Activated CD4-positive, alpha-beta T cell treated with anti-CD3 and anti-CD28 coated beads for 4 hours (primary cell): ENCODE results near the gene AURKA.
"Not testable (repeated sequence)": the region's sequence is repeated elsewhere in the genome, so short reads cannot be mapped to it uniquely, and the experiment has no call there.

Source experiments
- DNase-seq, 2 donors: peaks; one replicate each; pipeline ENCODE4 v3.0.0-alpha.2; 2020

Gene AURKA

GRCh38 chr20:56420940-56421688 is 29.1 kb upstream of the AURKA start:
- no peak for DNase-seq

- no peak for DNase-seq
Measured at GRCh38 chr20:56420028-56420427, 28.0 kb upstream of the AURKA start.

DNA sequence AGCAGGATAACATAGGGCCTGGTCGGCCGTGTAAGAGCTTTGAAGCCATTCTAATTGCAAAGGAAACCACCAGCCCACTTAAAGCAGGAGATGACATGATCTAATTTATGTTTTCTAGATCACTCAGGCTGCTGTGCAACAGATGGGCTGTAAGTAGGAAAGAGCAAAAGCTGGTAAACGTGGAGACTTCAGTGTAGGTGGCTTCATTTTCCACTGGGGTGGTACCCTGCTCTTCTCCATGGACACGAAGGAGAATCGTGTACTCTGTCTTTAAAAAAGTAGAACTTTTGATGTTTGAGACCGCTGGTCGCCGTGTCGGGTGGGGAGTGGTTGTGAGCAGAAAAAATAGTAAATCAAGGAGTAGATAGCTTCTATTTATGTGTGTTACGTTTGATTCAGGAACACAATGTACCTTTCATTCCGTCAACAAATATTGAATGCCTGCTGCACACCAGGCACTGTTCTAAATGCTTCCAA is 26.4 kb upstream of the AURKA start:
- no peak for DNase-seq

DNA sequence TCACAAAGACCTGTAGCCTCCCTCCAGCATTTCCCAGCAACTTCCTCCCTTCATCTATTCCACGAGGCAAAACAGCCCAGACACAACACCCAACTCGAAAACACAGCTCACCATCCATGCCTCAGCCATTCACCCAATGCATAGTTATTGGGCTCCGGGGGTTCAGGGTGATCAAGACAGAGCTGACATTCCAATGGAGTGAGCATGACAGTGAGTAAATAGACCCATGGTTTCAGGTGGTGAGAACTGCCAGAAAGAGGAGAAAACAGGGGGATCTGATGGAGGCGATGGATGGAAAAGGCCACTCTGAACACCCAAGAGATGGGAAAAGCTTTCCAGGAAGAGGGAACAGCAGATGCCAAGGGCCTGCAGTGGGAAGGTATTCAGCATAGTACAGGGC is 25.9 kb upstream of the AURKA start:
- no peak for DNase-seq

DNA sequence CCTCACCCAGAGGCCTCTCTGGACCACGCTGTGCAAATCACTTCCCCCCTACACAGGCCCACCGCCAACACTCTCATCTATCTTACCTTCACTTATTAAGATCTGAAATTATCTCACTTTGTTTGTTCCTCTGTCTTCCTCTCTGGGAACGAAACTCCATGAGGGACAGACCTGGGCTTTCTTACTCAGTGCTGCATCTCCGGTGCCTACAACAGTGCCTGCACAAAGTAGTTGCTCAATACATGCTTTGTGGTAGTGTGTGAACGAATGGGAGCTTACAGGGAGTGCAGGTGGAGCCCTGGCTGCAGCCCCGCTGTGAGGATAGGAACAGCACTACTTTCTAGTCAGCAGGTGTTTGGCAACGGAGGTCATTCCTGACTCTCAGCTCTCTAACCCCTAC is 25.4 kb upstream of the AURKA start:
- no peak for DNase-seq

DNA sequence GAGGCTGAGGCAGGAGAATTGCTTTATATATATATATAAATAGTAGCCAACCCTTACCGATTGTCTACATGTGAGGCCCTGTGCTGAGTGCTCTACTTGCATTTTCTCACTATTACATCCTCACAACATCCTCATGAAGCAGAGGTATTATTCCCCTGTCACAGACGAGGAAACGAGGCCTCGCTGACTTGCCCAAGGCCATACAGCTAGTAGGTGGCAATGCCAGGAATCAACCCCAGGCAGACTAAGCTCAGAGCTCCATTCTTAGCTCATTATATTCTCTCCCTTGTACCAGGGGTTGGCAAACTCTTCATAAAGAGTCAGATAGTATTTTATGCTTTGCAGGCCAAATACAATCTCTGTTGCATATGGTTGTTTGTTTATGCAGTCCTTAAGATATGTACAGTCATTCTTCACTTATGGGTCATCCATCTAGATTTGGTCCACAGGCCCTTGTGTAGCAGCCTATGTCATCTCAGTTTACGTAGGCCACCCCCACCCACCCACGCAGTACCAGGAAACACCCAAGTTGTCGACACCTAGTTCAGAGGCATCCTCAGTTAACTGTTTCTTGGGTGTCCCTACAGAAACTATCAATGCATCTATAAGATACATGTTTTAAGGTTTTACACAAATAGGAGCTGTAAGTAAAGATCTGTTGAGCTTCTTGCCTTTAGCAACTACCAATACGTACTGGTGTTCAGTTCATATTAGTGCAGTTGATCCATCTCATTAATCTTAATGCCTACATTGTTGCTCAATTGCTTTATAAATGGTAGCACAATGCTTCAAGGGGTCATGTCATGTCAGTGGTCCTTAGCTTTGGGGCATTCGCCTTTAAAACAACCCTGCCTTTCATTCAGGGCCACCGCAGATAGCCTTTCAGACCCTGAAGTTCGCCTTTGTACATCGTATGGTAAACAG is 23.1 kb upstream of the AURKA start:
- DNase-seq = peak; percentile 71 to 72

- no peak for DNase-seq
Measured at GRCh38 chr20:56412949-56413348, 20.9 kb upstream of the AURKA start.

DNA sequence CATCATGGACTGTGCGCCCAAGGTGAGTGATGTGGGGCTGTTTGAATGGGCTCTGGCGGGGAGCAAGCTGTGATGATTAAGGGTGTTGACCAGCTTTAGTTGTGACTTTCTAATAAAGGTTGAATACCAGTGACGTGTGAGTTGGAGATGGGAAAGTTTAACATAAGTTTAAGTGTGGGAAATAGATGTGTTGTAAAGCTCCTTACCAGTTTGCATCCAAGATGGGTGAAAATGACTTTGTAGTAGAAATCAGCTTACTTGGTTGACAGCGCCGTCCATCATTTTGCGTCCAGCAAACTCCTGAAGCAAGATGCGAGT is 20.4 kb upstream of the AURKA start:
- no peak for DNase-seq

GRCh38 chr20:56411759-56412472 is 19.9 kb upstream of the AURKA start, which contains the start of gene CASS4:
Gene CASS4, plus strand, starts transcription at chr20:56412260. Its CDS starts 199 bp downstream, at chr20:56412459.
- DNase-seq = peak in 1 of 2 donors; percentile 27

GRCh38 chr20:56411287-56411686 is 19.3 kb upstream of the AURKA start:
- not testable (repeated sequence) for DNase-seq

- no peak for DNase-seq
Measured at GRCh38 chr20:56409956-56410355, 17.9 kb upstream of the AURKA start.

DNA sequence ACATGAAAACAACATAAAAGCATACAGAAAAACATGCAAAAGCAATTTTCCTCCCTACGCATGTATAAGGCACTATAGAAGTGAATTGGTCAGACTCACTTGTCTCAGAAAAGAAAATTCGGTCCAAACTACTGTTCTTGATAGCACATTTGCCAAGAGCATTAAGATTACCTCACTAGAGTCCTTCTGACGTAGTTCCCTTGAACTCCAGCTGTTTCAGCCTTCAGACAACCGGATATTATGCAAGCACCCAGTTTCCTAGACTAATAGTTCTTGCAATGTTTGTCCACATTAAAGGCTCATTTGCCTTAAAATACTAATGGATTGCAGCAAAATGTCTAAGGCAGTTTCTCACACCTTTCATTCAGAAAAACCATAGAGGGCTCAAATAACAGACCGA is 17.5 kb upstream of the AURKA start:
- DNase-seq = no peak

DNA sequence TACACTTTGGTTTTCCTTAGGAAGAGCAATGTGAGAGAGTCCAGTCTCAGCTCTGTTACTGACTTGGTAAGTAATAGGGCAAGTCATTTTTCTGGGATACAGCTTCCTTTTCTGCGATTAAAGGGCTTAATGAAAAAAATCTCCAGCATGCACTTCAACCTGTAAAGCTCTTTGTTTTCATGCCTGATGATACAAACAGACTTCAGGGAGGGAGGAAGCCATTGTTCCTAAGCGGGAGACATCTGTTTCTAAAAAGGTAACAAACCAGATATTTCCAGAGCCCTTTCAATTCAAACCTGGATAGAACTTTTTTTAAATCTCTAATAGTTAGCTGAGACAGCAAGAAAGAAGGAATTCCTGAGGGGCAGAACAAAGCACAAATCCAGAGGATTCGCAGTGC is 14.9 kb upstream of the AURKA start:
- DNase-seq = no peak

DNA sequence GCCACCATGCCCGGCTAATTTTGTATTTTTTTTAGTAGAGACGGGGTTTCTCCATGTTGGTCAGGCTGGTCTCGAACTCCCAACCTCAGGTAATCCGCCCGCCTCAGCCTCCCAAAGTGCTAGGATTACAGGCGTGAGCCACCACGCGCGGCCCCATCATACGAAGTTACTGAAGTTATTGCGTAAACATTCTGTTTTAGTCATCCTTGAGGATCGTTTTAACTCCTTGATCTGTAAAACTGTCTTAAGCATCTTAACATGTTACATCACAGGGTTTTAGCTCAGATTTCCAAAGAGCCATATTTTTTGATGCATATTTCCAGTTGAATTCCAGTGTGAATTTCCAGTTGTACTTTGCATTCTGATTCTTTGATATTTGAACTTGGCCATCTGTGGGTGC is 13.3 kb upstream of the AURKA start:
- DNase-seq = not testable (repeated sequence)

- no peak for DNase-seq
Measured at GRCh38 chr20:56403465-56403864, 11.4 kb upstream of the AURKA start.

DNA sequence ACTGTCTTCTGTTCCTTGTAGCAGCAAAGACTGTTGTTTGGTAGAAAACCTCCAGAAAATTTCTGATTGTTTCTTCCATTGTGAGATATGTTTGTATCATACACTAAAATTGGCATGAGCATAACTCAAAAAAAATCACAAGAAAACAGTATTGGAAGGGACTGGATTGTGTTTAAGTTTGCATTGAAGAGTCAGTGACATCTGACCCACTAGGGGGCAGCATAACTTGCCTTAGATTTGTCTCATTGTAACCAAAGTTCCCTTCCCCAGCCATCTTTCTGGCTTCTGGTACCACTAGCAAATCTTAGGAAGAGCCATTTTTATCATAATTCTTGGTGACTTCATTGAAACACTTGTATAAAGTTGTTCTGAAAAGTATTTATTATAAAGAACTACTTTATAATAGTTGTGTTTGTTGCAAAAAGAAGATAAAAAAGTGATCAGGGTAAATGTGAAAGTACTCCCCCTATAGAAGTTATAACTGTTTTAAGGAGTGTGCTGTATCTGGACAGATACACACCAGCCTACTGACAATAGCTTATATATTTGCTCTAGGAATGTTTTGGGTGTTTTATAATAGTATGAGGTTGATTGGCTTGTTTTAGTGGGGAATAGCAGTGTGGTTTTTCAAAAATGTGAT is 8.1 kb upstream of the AURKA start:
- DNase-seq = peak; percentile 63 to 74

- DNase-seq = no peak
Measured at GRCh38 chr20:56395166-56395565, 3.2 kb upstream of the AURKA start.

DNA sequence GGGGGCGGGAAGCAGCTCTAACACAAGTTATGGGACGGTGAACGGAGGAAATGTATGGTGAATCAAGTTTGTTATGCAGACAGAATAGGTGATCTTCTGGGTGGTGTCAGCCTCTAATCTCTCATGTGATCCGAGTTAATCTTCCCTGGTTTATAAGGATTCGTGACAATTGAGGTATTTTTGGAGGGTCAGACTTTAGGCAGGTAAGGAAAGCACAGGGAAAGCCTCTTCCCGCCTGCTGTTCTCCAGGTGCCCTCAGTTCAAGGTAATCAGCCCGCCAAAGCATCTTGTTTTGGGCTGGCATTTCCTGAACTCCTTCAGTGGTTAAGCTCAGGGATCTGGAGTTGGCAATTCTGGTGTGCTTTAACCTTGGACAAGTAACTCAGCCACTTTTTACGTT is 1.6 kb upstream of the AURKA start:
- no peak for DNase-seq

GRCh38 chr20:56392881-56393482 is 967 bp upstream of the AURKA start:
- no peak for DNase-seq

- no peak for DNase-seq
Measured at GRCh38 chr20:56391596-56392131, 351 bp downstream of the AURKA start.

GRCh38 chr20:56391037-56391436 is 978 bp downstream of the AURKA start:
- no peak for DNase-seq

- not testable (repeated sequence) for DNase-seq
Measured at GRCh38 chr20:56390396-56390795, 1.6 kb downstream of the AURKA start.
